ENCODE measurements around the gene GPI. TPM values are rescaled to one million over a fixed set of nuclear protein-coding genes. Genes with fewer than 3 reads are reported as not detected.

Gene GPI
- total and polyA plus RNA-seq, 2 of the 8 experiments (the other 6 are each of a cell fraction or from before 2014, with no cell fraction given) = 171 to 360 TPM

GRCh38 chr19:34416021-34416545 lies 51.1 kb downstream of the GPI start (continued):
- TF ChIP-seq CHD7 (IDR thresholded peaks at IDR 0.05; ENCODE audit: insufficient replicate concordance, low read length) (no peak), KDM4A (IDR thresholded peaks at IDR 0.05; ENCODE audit: low read depth, low read length, severe bottlenecking) (no peak), GTF2F1 (IDR thresholded peaks at IDR 0.05; ENCODE audit: borderline replicate concordance, low read depth, low read length) (no peak), SUZ12 (IDR thresholded peaks at IDR 0.05; ENCODE audit: low read length) (no peak)
